H1 (cell line): ENCODE results near the gene SCAPER. TPM values are rescaled to one million over a fixed set of nuclear protein-coding genes. Genes with fewer than 3 reads are reported as not detected.

Source experiments
- BACH1 ChIP-seq: IDR thresholded peaks from 2 replicates; pipeline ENCODE4 v1.6.1; 2012; ENCODE audit warnings: low read length, improper control_type of control experiment
- BRCA1 ChIP-seq: IDR thresholded peaks from 2 replicates; pipeline ENCODE4 v1.6.1; 2012; ENCODE audit warnings: low read depth, low read length, improper control_type of control experiment
- CBX5 ChIP-seq: fragments of 300-800, 300-1000 bp; sonication (generic); IDR thresholded peaks from 2 replicates; pipeline ENCODE4 v1.7.1; 2016; ENCODE audit warnings: antibody characterized with exemption, low read length, low read depth
- CTBP2 ChIP-seq: IDR thresholded peaks from 2 replicates; pipeline ENCODE4 v1.7.0; 2011; ENCODE audit warnings: borderline replicate concordance, mild to moderate bottlenecking, moderate library complexity, mixed read lengths, low read length; ENCODE audit not compliant: insufficient read depth, insufficient read length
- EP300 ChIP-seq, 2 experiments: IDR thresholded peaks; 1 replicate in 1 of 2; 2 replicates in 1 of 2; pipeline ENCODE4 v1.6.1; 2011 to 2012; ENCODE audit warnings: low read depth in 2 of 2, low read length in 2 of 2, mild to moderate bottlenecking in 2 of 2, borderline replicate concordance in 1 of 2, inconsistent platforms in 1 of 2, moderate library complexity in 1 of 2
- GABPA ChIP-seq: IDR thresholded peaks from 2 replicates; pipeline ENCODE4 v1.6.1; 2011; ENCODE audit warnings: mild to moderate bottlenecking, low read length, moderate library complexity, borderline replicate concordance; ENCODE audit not compliant: insufficient read depth
- HDAC6 ChIP-seq: IDR thresholded peaks from one replicate; pipeline ENCODE4 v1.7.1; 2012; ENCODE audit warnings: low read depth, mild to moderate bottlenecking, inconsistent platforms, low read length, moderate library complexity
- JUN ChIP-seq: IDR thresholded peaks from 2 replicates; pipeline ENCODE4 v1.6.1; 2011; ENCODE audit warnings: low read depth, mild to moderate bottlenecking, improper control_type of control experiment, low read length
- KDM5A ChIP-seq: fragments of 200-600 bp; IDR thresholded peaks from 2 replicates; pipeline ENCODE4 v1.7.1; 2012; ENCODE audit warnings: mild to moderate bottlenecking, low read length, inconsistent platforms, mixed read lengths
- MAFK ChIP-seq: IDR thresholded peaks from 2 replicates; pipeline ENCODE4 v1.6.1; 2012; ENCODE audit warnings: low read depth, mild to moderate bottlenecking, improper control_type of control experiment, low read length
- MAX ChIP-seq: IDR thresholded peaks from 2 replicates; pipeline ENCODE4 v1.6.1; 2012; ENCODE audit warnings: inconsistent platforms
- RAD21 ChIP-seq, 2 experiments: IDR thresholded peaks in 1 of 2; conservative IDR thresholded peaks in 1 of 2; 2 replicates each; pipeline ENCODE4 v1.6.1; 2011; ENCODE audit warnings: low read depth in 2 of 2, low read length in 2 of 2, improper control_type of control experiment in 1 of 2, inconsistent platforms in 1 of 2, mild to moderate bottlenecking in 1 of 2, moderate library complexity in 1 of 2
- RBBP5 ChIP-seq: IDR thresholded peaks from 2 replicates; pipeline ENCODE4 v1.7.1; 2012; ENCODE audit warnings: low read depth, mild to moderate bottlenecking, inconsistent platforms, low read length, moderate library complexity, borderline replicate concordance
- RFX5 ChIP-seq: IDR thresholded peaks from 2 replicates; pipeline ENCODE4 v1.6.1; 2011; ENCODE audit warnings: low read depth, low read length, improper control_type of control experiment, borderline replicate concordance
- SIN3A ChIP-seq, 2 experiments: IDR thresholded peaks in 1 of 2; conservative IDR thresholded peaks in 1 of 2; 2 replicates each; pipeline ENCODE4 v1.6.1; 2011 to 2012; ENCODE audit warnings: low read length in 2 of 2, improper control_type of control experiment in 1 of 2, low read depth in 1 of 2, mild to moderate bottlenecking in 1 of 2
- SIRT6 ChIP-seq: IDR thresholded peaks from one replicate; pipeline ENCODE4 v1.7.1; 2012; ENCODE audit warnings: low read length, inconsistent platforms
- SIX5 ChIP-seq: IDR thresholded peaks from 2 replicates; pipeline ENCODE4 v1.6.1; 2011; ENCODE audit warnings: mild to moderate bottlenecking, low read depth, low read length
- SP2 ChIP-seq: IDR thresholded peaks from 2 replicates; pipeline ENCODE4 v1.6.1; 2012; ENCODE audit warnings: mild to moderate bottlenecking, low read length, inconsistent platforms
- TCF12 ChIP-seq: IDR thresholded peaks from 2 replicates; pipeline ENCODE4 v1.6.1; 2011; ENCODE audit warnings: low read depth, mild to moderate bottlenecking, low read length
- ZNF274 ChIP-seq: IDR thresholded peaks from 2 replicates; pipeline ENCODE4 v1.7.0; 2012; ENCODE audit warnings: low read length, borderline replicate concordance; ENCODE audit errors: extremely low read depth
- polyA plus RNA-seq, 7 experiments: library from polyadenylated mRNA; depleted of rRNA in 3 of 7; stranded (reverse) in 5 of 7; unstranded in 2 of 7; fragments of >200 nt in 5 of 7; fragments of 200-250 nt in 2 of 7; gene quantifications; 1 replicate in 5 of 7; 2 replicates in 1 of 7; 4 replicates in 1 of 7; pipeline versions ENCODE4 v1.2.1 to v1.2.3, GENCODE V29; 2011 to 2013; ENCODE audit warnings: missing spikeins in 2 of 7, mixed read lengths in 2 of 7
- total RNA-seq: library from RNA; stranded (reverse); fragmentation: NEBNext Ultra II Directional; extraction: Animal tissue kit (Norgen Biotek cat#: 25700); gene quantifications from 2 replicates; pipeline ENCODE4 v1.2.1, GENCODE V29; 2021
- TF ChIP-seq, protein P1 (sequence below): IDR thresholded peaks from 2 replicates; pipeline ENCODE4 v1.6.1; 2011; ENCODE audit warnings: low read length, improper control_type of control experiment
- TF ChIP-seq, protein P2 (sequence below): IDR thresholded peaks from 2 replicates; pipeline ENCODE4 v1.6.1; 2011; ENCODE audit warnings: low read depth, mild to moderate bottlenecking, low read length; ENCODE audit not compliant: insufficient read depth

Gene SCAPER
- total and polyA plus RNA-seq, 2 of the 8 experiments (the other 6 are each of a cell fraction or from before 2014, with no cell fraction given): 1.6 to 6.8 TPM

DNA sequence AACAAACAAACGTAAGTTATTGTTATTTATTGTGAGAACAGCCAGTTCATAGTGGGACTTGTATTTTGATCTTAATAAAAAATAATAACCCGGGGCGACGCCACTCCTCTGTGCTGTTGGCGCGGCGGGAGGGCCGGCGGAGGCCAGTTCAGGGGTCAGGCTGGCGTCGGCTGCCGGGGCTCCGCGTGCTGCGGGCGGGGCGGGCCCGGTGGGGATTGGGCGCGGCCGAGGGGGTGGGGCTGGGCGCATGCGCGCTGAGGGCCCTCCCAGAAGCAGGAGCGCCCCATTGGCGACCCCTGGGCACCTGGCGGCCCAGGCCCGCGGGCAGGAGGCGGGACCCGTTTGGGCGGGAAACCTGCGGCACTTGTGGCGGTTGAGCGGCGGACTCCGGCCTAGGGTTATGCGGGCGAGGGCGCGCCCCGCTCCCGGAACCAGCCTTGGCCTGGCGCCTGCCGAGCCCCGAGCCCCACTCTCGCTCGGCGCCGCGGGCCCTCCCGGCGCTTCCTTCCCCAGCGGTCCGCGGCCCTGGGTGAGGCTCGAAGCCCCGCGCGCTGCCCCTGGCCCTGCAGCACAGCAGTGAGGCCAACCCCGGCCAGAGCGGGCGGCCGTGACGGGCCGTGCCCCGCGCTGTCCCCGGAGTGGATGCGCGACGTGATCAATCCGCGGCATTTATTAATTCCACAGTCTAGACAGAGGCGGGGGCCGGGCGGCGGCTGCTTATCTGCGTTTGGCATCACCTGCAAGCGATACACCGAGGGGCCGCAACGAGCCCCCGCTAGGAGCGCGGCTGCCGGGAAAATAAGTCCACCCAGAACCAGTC is 562.5 kb downstream of the SCAPER start (continued):
- TF ChIP-seq CTBP2: no peak
- TF ChIP-seq RBBP5: 0 out of 2 replicates have a peak, but pooled peaks have one; percentile 15
- TF ChIP-seq, protein P1, sequence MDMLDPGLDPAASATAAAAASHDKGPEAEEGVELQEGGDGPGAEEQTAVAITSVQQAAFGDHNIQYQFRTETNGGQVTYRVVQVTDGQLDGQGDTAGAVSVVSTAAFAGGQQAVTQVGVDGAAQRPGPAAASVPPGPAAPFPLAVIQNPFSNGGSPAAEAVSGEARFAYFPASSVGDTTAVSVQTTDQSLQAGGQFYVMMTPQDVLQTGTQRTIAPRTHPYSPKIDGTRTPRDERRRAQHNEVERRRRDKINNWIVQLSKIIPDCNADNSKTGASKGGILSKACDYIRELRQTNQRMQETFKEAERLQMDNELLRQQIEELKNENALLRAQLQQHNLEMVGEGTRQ: no peak
- TF ChIP-seq BRCA1: no peak
- no peak for TF ChIP-seq SIX5
- TF ChIP-seq SIRT6: no peak
- TF ChIP-seq GABPA: no peak
- no peak for TF ChIP-seq KDM5A
- no peak for TF ChIP-seq RFX5
- no peak for TF ChIP-seq EP300 (IDR thresholded peaks at IDR 0.05; ENCODE audit: borderline replicate concordance in 1 of 2, low read depth in 2 of 2, low read length in 2 of 2)
- no peak for TF ChIP-seq RAD21 (IDR thresholded peaks at IDR 0.05 in 1 of 2, conservative IDR thresholded peaks at IDR 0.05 in 1 of 2; ENCODE audit: low read depth in 2 of 2, low read length in 2 of 2)
- TF ChIP-seq, protein P2, sequence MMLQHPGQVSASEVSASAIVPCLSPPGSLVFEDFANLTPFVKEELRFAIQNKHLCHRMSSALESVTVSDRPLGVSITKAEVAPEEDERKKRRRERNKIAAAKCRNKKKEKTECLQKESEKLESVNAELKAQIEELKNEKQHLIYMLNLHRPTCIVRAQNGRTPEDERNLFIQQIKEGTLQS: no peak
- TF ChIP-seq HDAC6: no peak
- TF ChIP-seq CBX5: no peak
- no peak for TF ChIP-seq SIN3A (conservative IDR thresholded peaks at IDR 0.05 in 1 of 2, IDR thresholded peaks at IDR 0.05 in 1 of 2; ENCODE audit: low read depth in 1 of 2, low read length in 2 of 2)
- no peak for TF ChIP-seq JUN
- no peak for TF ChIP-seq BACH1
- TF ChIP-seq MAFK: no peak
- TF ChIP-seq SP2: no peak
- TF ChIP-seq MAX: peak; percentile 98
- 0 out of 2 replicates have a peak, but pooled peaks have one; percentile 17 for TF ChIP-seq TCF12
- TF ChIP-seq ZNF274: no peak
